ENCODE results near the gene IER5. TPM values are rescaled to one million over a fixed set of nuclear protein-coding genes. Genes with fewer than 3 reads are reported as not detected.

IER5 gene
- total RNA-seq, 4 donors from 2014 or later, result 7.2 to 7.8 (median 7.6) TPM

GRCh38 chr1:181122222-181122621 lies 33.7 kb downstream of the IER5 start:
- WGBS, 2 donors, result 85 to 90% methylated on average over 5 of the region's 5 CpGs
- Histone ChIP-seq H3K4me3 (replicated peaks in 1 of 3) (no peak overlapping the region), H3K36me3 (no peaks in the 10 kb centered on the region), H3K27ac (no peak overlapping the region), H3K27me3 (no peaks in the 10 kb centered on the region), H3K9me3 (no peaks in the 10 kb centered on the region), H3K4me1 (peaks cover 22 to 30% of the 10 kb centered on the region in 2 donors)
- intact Hi-C loops (cut with DNase I), result no loop called here
- DNase-seq, result no peak
- TF ChIP-seq CTCF (IDR thresholded peaks at IDR 0.05), result no peak
- no peak for TF ChIP-seq POLR2A (IDR thresholded peaks at IDR 0.05)

GRCh38 chr1:181123173-181123572 lies 34.7 kb downstream of the IER5 start:
- Histone ChIP-seq H3K27me3 (no peaks in the 10 kb centered on the region), H3K9me3 (no peaks in the 10 kb centered on the region), H3K4me3 (replicated peaks in 1 of 3) (no peak overlapping the region), H3K36me3 (no peaks in the 10 kb centered on the region), H3K27ac (no peak overlapping the region), H3K4me1 (peaks cover 12 to 22% of the 10 kb centered on the region in 2 donors)
- DNase-seq, result no peak
- no peak for TF ChIP-seq CTCF (IDR thresholded peaks at IDR 0.05)
- intact Hi-C loops (cut with DNase I), result no loop called here
- 91 to 93% methylated on average over 2 to 3 of the region's 3 CpGs for WGBS, 2 donors

- no peaks in the 10 kb centered on the region for H3K36me3 ChIP-seq
- TF ChIP-seq CTCF (IDR thresholded peaks at IDR 0.05), result no peak
- TF ChIP-seq POLR2A (IDR thresholded peaks at IDR 0.05), result no peak
- H3K9me3 ChIP-seq, result no peaks in the 10 kb centered on the region
- no peak overlapping the region for H3K27ac ChIP-seq
- no peak for DNase-seq
- intact Hi-C loops (cut with DNase I), result no loop called here
- H3K27me3 ChIP-seq, result no peaks in the 10 kb centered on the region
- WGBS, 2 donors, result 4 to 12% methylated on average over 2 of the region's 2 CpGs
- no peak overlapping the region for H3K4me3 ChIP-seq (replicated peaks in 1 of 3)
- H3K4me1 ChIP-seq, result peaks cover 7 to 10% of the 10 kb centered on the region in 2 donors
Observed at GRCh38 chr1:181124291-181124751, 35.8 kb downstream of the IER5 start.

- WGBS, 2 donors, result 68 to 83% methylated on average over 4 of the region's 4 CpGs
- Histone ChIP-seq H3K4me1 (peaks cover 4 to 9% of the 10 kb centered on the region in 2 donors), H3K27me3 (no peaks in the 10 kb centered on the region), H3K36me3 (no peaks in the 10 kb centered on the region), H3K4me3 (replicated peaks in 1 of 3) (no peak overlapping the region), H3K27ac (no peak overlapping the region), H3K9me3 (no peaks in the 10 kb centered on the region)
- no peak for DNase-seq
- intact Hi-C loops (cut with DNase I), result no loop called here
- TF ChIP-seq CTCF (IDR thresholded peaks at IDR 0.05) (no peak), POLR2A (IDR thresholded peaks at IDR 0.05) (no peak)
Observed at GRCh38 chr1:181126289-181126688, 37.8 kb downstream of the IER5 start.

- Histone ChIP-seq H3K4me1 (peaks cover 4 to 9% of the 10 kb centered on the region in 2 donors), H3K27me3 (no peaks in the 10 kb centered on the region), H3K9me3 (no peaks in the 10 kb centered on the region), H3K36me3 (no peaks in the 10 kb centered on the region), H3K27ac (no peak overlapping the region), H3K4me3 (replicated peaks in 1 of 3) (no peak overlapping the region)
- TF ChIP-seq CTCF (IDR thresholded peaks at IDR 0.05), result no peak
- TF ChIP-seq POLR2A (IDR thresholded peaks at IDR 0.05), result no peak
- 54 to 58% methylated on average over 6 to 9 of the region's 10 CpGs for WGBS, 2 donors
- intact Hi-C loops (cut with DNase I), result no loop called here
- DNase-seq, result peak in 1 of 2 donors; percentile 17
Observed at GRCh38 chr1:181126871-181127587, 38.5 kb downstream of the IER5 start.

All from thyroid gland (tissue), 4 donors.